ENCODE data around the gene FAM209A. TPM values are rescaled to one million over a fixed set of nuclear protein-coding genes. Genes with fewer than 3 reads are reported as not detected.

The FAM209A gene
- total RNA-seq, 2 donors from 2014 or later: not detected

DNA sequence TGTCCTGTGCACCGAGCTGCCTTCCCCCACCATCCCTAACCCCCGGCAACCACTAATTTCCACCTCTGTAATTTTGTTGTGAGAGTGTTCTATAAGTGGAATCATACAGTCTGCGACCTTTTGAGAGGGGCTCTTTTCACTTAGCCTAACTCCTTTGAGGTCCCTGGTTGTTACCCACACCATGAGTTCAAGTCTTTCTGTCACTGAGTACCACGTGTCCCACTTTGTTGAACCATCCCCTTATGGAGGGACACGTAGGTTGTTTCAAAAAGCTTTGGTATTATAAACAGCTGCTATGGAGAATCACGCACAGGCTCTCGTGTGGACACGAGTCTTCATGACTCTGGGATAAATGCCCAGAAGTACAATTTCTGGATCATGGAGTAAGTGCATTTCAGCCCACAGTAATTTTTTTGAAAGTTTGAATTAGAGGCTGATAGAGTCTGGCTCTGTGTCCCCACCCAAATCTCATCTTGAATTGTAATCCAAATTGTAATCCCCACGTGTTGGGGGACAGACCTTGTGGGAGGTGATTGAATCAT is 18.0 kb downstream of the FAM209A start:
- H3K9me3 ChIP-seq (ENCODE audit: control insufficient read depth, low read length): no peaks in the 10 kb centered on the region
- no peaks in the 10 kb centered on the region for H3K36me3 ChIP-seq (ENCODE audit: control insufficient read depth, insufficient read depth, low read length)
- H3K27me3 ChIP-seq (ENCODE audit: control insufficient read depth, insufficient read depth, low read length, poor library complexity, severe bottlenecking): no peaks in the 10 kb centered on the region
- peaks cover 5% of the 10 kb centered on the region for H3K9me3 Mint-ChIP-seq
- H3K4me3 Mint-ChIP-seq: no peak overlapping the region
- H3K36me3 Mint-ChIP-seq (ENCODE audit: low read depth): no peaks in the 10 kb centered on the region
- no peak overlapping the region for H3K4me3 ChIP-seq (ENCODE audit: low read length)
- DNase-seq: no peak
- TF ChIP-seq, protein P1, sequence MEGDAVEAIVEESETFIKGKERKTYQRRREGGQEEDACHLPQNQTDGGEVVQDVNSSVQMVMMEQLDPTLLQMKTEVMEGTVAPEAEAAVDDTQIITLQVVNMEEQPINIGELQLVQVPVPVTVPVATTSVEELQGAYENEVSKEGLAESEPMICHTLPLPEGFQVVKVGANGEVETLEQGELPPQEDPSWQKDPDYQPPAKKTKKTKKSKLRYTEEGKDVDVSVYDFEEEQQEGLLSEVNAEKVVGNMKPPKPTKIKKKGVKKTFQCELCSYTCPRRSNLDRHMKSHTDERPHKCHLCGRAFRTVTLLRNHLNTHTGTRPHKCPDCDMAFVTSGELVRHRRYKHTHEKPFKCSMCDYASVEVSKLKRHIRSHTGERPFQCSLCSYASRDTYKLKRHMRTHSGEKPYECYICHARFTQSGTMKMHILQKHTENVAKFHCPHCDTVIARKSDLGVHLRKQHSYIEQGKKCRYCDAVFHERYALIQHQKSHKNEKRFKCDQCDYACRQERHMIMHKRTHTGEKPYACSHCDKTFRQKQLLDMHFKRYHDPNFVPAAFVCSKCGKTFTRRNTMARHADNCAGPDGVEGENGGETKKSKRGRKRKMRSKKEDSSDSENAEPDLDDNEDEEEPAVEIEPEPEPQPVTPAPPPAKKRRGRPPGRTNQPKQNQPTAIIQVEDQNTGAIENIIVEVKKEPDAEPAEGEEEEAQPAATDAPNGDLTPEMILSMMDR (conservative IDR thresholded peaks at IDR 0.05): no peak
- peaks cover 3% of the 10 kb centered on the region for H3K27me3 Mint-ChIP-seq (ENCODE audit: insufficient read depth)
- H3K4me1 ChIP-seq (ENCODE audit: control insufficient read depth, insufficient read depth, low read length): no peaks in the 10 kb centered on the region
- WGBS, 2 experiments (ENCODE audit: insufficient coverage in 1 of 2, insufficient read length in 1 of 2): 88 to 92% methylated on average over 6 to 7 of the region's 9 CpGs
- no peak overlapping the region for H3K9ac ChIP-seq (ENCODE audit: extremely low read depth, low read length, poor library complexity, severe bottlenecking)
- no peaks in the 10 kb centered on the region for H3K4me1 Mint-ChIP-seq
- no peak overlapping the region for H3K27ac Mint-ChIP-seq
- no peak overlapping the region for H3K27ac ChIP-seq (ENCODE audit: low read depth, low read length)

DNA sequence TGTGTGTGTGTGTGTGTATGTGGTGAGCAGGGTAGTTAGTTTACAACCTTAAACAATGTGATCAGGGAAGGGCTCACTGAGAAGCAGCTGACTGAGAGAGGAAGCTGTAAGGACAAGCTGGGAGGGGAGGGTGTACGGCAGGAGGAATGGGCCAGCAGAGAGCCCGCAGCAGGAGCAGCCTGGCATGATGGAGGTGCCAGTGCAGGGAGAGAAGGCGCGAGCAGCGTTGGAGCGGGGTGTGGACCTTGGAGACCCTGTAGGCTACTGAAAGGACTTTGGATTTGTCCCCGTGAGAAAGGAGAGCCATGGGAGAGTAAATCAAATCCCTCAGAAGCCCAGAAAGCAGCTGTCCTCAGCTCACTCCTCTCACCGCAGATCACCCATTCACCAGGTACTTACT is 27.0 kb downstream of the FAM209A start:
- H3K4me1 Mint-ChIP-seq: no peaks in the 10 kb centered on the region
- no peaks in the 10 kb centered on the region for H3K9me3 ChIP-seq (ENCODE audit: control insufficient read depth, low read length)
- H3K9ac ChIP-seq (ENCODE audit: extremely low read depth, low read length, poor library complexity, severe bottlenecking): no peak overlapping the region
- H3K4me3 Mint-ChIP-seq: no peak overlapping the region
- no peaks in the 10 kb centered on the region for H3K36me3 Mint-ChIP-seq (ENCODE audit: low read depth)
- no peaks in the 10 kb centered on the region for H3K36me3 ChIP-seq (ENCODE audit: control insufficient read depth, insufficient read depth, low read length)
- H3K27ac ChIP-seq (ENCODE audit: low read depth, low read length): no peak overlapping the region
- H3K9me3 Mint-ChIP-seq: peaks cover 16% of the 10 kb centered on the region
- TF ChIP-seq, protein P1 (conservative IDR thresholded peaks at IDR 0.05): no peak
- no peaks in the 10 kb centered on the region for H3K27me3 ChIP-seq (ENCODE audit: control insufficient read depth, insufficient read depth, low read length, poor library complexity, severe bottlenecking)
- no peak overlapping the region for H3K4me3 ChIP-seq (ENCODE audit: low read length)
- H3K27me3 Mint-ChIP-seq (ENCODE audit: insufficient read depth): peaks cover 3% of the 10 kb centered on the region
- no peak overlapping the region for H3K27ac Mint-ChIP-seq
- 88 to 94% methylated on average over 7 to 8 of the region's 8 CpGs for whole genome bisulfite sequencing, 2 experiments (ENCODE audit: insufficient coverage in 1 of 2, insufficient read length in 1 of 2)
- no peak for DNase-seq
- no peaks in the 10 kb centered on the region for H3K4me1 ChIP-seq (ENCODE audit: control insufficient read depth, insufficient read depth, low read length)

DNA sequence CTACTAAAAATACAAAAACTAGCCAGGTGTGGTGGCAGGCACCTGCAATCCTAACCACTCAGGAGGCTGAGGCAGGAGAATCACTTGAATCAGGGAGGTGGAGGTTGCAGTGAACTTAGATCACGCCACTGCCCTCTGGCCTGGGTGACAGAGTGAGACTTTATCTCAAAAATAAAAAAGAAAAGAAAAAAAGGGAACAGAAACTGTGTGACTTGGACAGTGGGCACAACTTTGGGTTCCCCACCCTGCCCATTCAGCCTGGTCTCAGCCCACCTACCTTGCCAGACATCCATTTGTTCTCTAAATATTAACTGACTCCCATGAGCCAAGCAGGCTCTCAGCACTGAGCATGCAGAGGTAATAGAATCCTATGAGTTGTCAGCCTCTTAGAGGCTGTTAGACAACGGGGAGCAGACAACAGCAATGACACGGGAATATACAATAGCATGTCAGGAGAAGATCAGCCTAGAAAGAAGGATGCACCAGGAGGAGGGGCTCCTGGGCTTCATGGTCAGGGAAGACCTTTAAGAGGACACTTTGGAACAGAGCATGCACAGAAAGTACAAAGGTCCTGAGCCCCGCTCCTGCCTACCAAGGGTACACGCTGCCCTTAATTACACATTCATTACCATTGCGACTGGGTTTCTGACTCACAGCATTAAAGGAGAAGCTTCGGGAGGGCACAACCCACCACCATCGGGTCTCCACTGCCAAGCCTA is 28.5 kb downstream of the FAM209A start:
- H3K4me1 ChIP-seq (ENCODE audit: control insufficient read depth, insufficient read depth, low read length): no peaks in the 10 kb centered on the region
- H3K9me3 ChIP-seq (ENCODE audit: control insufficient read depth, low read length): no peaks in the 10 kb centered on the region
- TF ChIP-seq, protein P1 (conservative IDR thresholded peaks at IDR 0.05): no peak
- no peak overlapping the region for H3K9ac ChIP-seq (ENCODE audit: extremely low read depth, low read length, poor library complexity, severe bottlenecking)
- no peak for DNase-seq
- WGBS, 2 experiments (ENCODE audit: insufficient coverage in 1 of 2, insufficient read length in 1 of 2): 34 to 87% methylated on average over 3 to 8 of the region's 8 CpGs
- no peaks in the 10 kb centered on the region for H3K27me3 ChIP-seq (ENCODE audit: control insufficient read depth, insufficient read depth, low read length, poor library complexity, severe bottlenecking)
- peaks cover 11% of the 10 kb centered on the region for H3K9me3 Mint-ChIP-seq
- peaks cover 3% of the 10 kb centered on the region for H3K27me3 Mint-ChIP-seq (ENCODE audit: insufficient read depth)
- H3K27ac Mint-ChIP-seq: no peak overlapping the region
- H3K27ac ChIP-seq (ENCODE audit: low read depth, low read length): no peak overlapping the region
- no peak overlapping the region for H3K4me3 ChIP-seq (ENCODE audit: low read length)
- no peaks in the 10 kb centered on the region for H3K36me3 Mint-ChIP-seq (ENCODE audit: low read depth)
- H3K4me1 Mint-ChIP-seq: no peaks in the 10 kb centered on the region
- no peak overlapping the region for H3K4me3 Mint-ChIP-seq
- H3K36me3 ChIP-seq (ENCODE audit: control insufficient read depth, insufficient read depth, low read length): no peaks in the 10 kb centered on the region

All from endodermal cell (in vitro differentiated cells).